Amygdala (tissue), 56 donors: ENCODE results near the gene PTBP1.
A peak's percentile ranks its signal among the peaks of the same experiment; 100 is the strongest.
"Not testable (repeated sequence)": the region's sequence is repeated elsewhere in the genome, so short reads cannot be mapped to it uniquely, and the experiment has no call there.

ENCODE experiments used
- DNase-seq, 56 donors: peaks; one replicate each; lab custom pipeline; 2025; lab: John Stamatoyannopoulos, UW

PTBP1 gene

GRCh38 chr19:824885-825284 lies 27.6 kb downstream of the PTBP1 start:
- DNase-seq, result no peak

GRCh38 chr19:825897-826644 lies 28.8 kb downstream of the PTBP1 start:
- no peak for DNase-seq

GRCh38 chr19:827314-827709 lies 30.1 kb downstream of the PTBP1 start:
- no peak for DNase-seq

- DNase-seq, result no peak
Observed at GRCh38 chr19:827710-828321, 30.6 kb downstream of the PTBP1 start, which contains the start of gene AZU1. AZU1 (plus strand) TSS chr19:827837; CDS start chr19:827847, 10 bp downstream.

- DNase-seq, result no peak
Observed at GRCh38 chr19:829129-829758, 32.0 kb downstream of the PTBP1 start.

- DNase-seq, result no peak
Observed at GRCh38 chr19:831407-832369, 34.4 kb downstream of the PTBP1 start.

- DNase-seq, result no peak
Observed at GRCh38 chr19:834216-834615, 37.0 kb downstream of the PTBP1 start.

- no peak for DNase-seq
Observed at GRCh38 chr19:835210-835810, 38.1 kb downstream of the PTBP1 start.

GRCh38 chr19:840519-841206 lies 43.4 kb downstream of the PTBP1 start, which contains the start of gene PRTN3:
PRTN3 (plus strand) TSS chr19:840999; CDS start chr19:841009, 10 bp downstream.
- no peak for DNase-seq

- not testable (repeated sequence) for DNase-seq
Observed at GRCh38 chr19:842802-843179, 45.5 kb downstream of the PTBP1 start.

GRCh38 chr19:843180-843835 lies 46.1 kb downstream of the PTBP1 start:
- peak in 1 of 56 donors; percentile 52 for DNase-seq

GRCh38 chr19:843836-844545 lies 46.7 kb downstream of the PTBP1 start:
- peak in 1 of 56 donors; percentile 52 for DNase-seq

GRCh38 chr19:844546-844971 lies 47.3 kb downstream of the PTBP1 start:
- no peak for DNase-seq

- DNase-seq, result no peak
Observed at GRCh38 chr19:845707-846521, 48.7 kb downstream of the PTBP1 start.

GRCh38 chr19:848386-848921 lies 51.2 kb downstream of the PTBP1 start:
- no peak for DNase-seq

- not testable (repeated sequence) for DNase-seq
Observed at GRCh38 chr19:849195-849594, 51.9 kb downstream of the PTBP1 start.
